Coronary artery (tissue), 2 donors: Measurements from ENCODE around the gene SETBP1.

Experiments
- DNase-seq: peaks from one replicate; pipeline ENCODE4 v3.0.0-alpha.2; 2017; ENCODE audit warnings: low spot score
- H3K27ac ChIP-seq, 2 donors: fragments of 200-600 bp; sonication (generic); one replicate each; pipeline ENCODE4 v1.5.1; 2016 to 2019
- H3K4me3 ChIP-seq: fragments of 200-600 bp; sonication (generic); 2 replicates; pipeline ENCODE4 v1.5.1; 2016; ENCODE audit warnings: mild to moderate bottlenecking, moderate library complexity
- TF ChIP-seq, protein P1 (sequence below): fragments of 200-600 bp; sonication (generic); IDR thresholded peaks from one replicate; pipeline ENCODE4 v1.5.1; 2019; ENCODE audit warnings: antibody characterized with exemption

SETBP1 gene

DNA sequence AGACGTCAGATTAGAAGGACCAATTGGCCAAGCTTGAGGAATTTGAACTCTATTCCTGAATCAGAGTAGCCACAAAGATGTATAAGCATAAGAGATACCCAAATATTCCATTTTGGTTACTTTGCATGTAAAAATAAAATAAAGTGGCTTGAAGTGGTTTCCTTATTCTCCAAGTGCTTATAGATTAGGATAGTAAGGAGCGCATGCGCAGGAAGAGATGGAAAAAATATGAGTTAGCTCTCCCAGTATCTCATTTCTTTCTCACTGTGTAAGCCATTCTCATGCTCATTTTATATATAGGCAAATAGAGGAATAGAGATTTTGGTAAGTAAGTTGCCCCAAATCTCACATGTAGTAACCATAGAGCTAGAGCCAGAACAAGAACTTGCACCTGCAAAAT, 241.3 kb downstream of the SETBP1 start:
- Histone ChIP-seq H3K27ac (no peak overlapping the region), H3K4me3 (no peak overlapping the region)
- no peak for DNase-seq
- TF ChIP-seq, protein P1, sequence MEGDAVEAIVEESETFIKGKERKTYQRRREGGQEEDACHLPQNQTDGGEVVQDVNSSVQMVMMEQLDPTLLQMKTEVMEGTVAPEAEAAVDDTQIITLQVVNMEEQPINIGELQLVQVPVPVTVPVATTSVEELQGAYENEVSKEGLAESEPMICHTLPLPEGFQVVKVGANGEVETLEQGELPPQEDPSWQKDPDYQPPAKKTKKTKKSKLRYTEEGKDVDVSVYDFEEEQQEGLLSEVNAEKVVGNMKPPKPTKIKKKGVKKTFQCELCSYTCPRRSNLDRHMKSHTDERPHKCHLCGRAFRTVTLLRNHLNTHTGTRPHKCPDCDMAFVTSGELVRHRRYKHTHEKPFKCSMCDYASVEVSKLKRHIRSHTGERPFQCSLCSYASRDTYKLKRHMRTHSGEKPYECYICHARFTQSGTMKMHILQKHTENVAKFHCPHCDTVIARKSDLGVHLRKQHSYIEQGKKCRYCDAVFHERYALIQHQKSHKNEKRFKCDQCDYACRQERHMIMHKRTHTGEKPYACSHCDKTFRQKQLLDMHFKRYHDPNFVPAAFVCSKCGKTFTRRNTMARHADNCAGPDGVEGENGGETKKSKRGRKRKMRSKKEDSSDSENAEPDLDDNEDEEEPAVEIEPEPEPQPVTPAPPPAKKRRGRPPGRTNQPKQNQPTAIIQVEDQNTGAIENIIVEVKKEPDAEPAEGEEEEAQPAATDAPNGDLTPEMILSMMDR = no peak

DNA sequence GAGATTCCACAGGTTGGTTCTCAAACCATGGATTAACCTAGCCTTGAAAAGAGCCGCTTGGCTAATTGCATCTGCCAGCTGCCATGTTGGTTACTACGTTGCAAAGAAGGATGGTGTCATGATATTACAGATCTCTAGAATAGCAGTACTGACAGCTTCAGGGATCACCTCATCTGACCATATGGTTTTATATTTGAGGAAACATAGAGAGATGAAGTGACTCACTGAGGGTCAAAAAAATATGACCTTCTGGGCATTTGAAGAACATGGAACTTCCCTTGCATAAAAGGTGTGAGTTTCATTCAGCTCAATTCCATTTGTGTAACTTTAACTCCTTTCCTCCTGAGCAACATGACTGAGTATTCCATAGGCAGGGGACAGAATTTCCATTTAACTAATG, 242.3 kb downstream of the SETBP1 start:
- no peak overlapping the region for H3K27ac ChIP-seq
- TF ChIP-seq, protein P1 = no peak
- H3K4me3 ChIP-seq = no peak overlapping the region
- no peak for DNase-seq

DNA sequence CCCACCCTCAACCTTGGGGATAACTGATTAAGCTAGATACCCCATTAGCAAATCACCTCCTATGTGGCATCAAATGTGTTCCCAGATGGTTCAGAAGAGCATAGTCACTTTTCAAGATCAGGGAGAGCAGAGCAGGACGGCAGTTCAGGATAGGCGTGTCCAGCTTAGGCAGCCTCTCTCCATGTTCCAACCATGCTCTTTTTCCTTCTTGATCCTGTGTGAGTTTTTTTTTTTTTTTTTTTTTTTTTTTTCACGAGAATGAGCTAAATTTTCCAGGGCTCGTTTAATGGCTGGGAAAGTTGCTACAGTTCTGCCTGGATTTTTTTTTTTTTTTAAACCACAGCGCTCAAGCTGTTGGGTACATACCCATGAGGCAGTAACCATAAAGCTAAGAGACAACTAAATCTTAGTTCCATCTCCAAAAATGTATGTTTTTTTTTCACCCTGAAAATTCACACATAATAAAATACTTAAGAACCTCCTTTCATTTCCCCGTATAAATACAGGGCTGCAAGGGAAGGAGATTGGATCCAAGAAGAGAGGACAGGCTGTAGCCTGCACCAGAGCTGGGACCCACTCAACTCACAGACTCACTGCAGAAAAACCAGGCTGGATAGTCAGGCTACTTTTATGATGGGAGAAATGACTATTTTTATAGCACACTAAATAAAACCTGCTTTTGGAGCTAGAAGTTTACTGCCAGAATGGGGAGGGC, 244.3 kb downstream of the SETBP1 start:
- no peak for DNase-seq
- Histone ChIP-seq H3K4me3 (no peak overlapping the region), H3K27ac (peak overlapping the region; percentile 54 to 70)
- TF ChIP-seq, protein P1 = no peak

DNA sequence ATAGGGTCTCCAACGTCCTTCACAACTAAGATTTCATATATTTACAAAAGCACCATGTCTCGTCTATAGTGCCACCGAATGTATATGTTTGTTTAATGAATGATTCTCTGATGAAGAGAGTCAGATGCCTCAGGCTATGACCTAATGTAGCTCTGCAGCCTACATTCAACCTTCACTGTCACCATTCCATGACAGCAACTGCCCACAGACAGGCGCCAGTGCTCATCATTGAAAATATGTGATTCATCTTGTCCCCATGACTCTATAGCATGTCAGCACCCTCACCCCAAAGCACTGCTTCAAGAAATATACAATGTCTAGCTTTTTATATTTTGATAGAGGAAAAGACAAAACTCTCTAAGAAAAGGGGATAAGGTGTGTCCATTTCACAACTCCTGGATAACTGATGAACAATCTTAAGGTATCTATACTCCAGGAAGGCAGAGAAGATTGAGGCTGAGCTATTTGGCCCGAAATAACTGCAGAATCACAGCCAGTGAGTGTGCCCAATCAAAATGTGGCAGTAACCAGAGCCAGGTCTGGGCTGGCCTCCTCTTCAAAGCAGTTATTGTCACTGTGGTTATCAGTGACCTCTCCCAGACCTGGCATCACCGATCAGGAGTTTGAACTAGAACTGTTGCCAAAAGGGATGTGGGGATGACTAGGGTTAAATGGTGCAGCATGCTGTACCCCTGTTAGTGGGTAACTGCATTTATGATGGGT, 246.6 kb downstream of the SETBP1 start:
- TF ChIP-seq, protein P1 = no peak
- DNase-seq = no peak
- Histone ChIP-seq H3K27ac (peak overlapping the region in 1 of 2 donors; percentile 35), H3K4me3 (no peak overlapping the region)

DNA sequence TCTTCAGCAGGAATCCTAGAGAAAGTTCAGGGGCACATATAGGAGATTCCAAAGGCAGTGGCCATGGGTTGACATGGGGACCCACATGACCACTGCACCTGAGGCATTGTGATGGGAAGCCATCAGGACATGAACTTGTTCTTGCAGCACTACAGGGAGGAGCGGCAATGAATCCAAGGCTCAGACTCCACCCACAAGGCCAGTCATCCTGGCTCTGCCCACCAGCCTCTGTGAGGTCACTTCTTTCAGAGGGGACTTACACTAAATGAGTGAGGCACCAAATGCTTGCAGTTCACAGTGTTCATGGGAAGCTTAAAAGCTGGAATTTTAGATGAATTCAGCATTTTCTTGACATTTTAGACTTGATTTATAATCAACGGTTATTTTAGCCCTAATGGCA, 254.2 kb downstream of the SETBP1 start:
- TF ChIP-seq, protein P1 = no peak
- Histone ChIP-seq H3K4me3 (no peak overlapping the region), H3K27ac (no peak overlapping the region)
- DNase-seq = no peak

DNA sequence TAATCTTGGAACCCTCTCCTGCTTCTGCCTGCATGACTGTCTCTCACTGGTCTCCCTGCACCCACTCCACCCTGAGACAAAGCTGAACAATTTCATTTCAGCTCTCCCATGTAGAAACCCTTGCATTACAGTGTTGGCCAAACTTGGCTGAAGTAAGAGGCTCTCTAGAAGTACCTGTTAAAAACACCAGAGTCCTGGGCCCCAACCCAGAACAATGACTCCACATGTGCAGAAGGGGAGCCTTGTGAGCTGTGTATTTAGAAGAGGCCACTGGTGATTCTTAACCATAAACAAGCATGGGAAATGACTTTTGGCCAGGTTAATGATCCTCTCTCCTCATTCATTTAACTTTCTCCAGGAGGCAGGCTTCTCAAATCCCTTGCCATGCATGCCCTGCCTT, 254.8 kb downstream of the SETBP1 start:
- TF ChIP-seq, protein P1 = no peak
- no peak overlapping the region for H3K4me3 ChIP-seq
- no peak overlapping the region for H3K27ac ChIP-seq
- no peak for DNase-seq

DNA sequence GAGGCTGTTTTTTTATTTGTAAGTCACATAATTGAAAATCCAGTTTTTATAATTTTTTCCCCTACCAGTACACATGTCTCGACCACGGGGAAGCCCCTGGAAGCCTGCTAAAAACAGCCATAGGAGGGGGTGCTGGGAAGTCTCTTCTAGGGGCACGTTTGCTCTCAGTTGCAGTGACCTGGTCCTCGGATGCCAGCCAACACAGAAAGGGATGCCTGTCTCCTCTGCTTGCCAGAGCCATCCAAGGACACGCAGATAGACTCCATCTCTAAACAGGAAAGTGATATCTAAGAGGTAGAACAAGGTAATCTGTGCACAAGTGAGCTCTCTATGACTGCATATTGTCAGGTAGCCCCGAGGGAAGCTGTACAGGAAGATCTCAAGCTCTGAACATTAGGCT, 255.8 kb downstream of the SETBP1 start:
- TF ChIP-seq, protein P1 = no peak
- no peak overlapping the region for H3K4me3 ChIP-seq
- H3K27ac ChIP-seq = no peak overlapping the region
- DNase-seq = no peak
